GM12875 (cell line): ENCODE data around the gene KCNMA1.

Experiments
- H3K4me3 ChIP-seq: one replicate; pipeline ENCODE4 v1.5.1; 2011; ENCODE audit warnings: low read depth, low read length, control low read depth
- TF ChIP-seq, protein P1 (sequence below): IDR thresholded peaks from 2 replicates; pipeline ENCODE4 v1.5.1; 2011; ENCODE audit warnings: low read depth, mild to moderate bottlenecking, control low read depth, inconsistent platforms, low read length, moderate library complexity, borderline replicate concordance; ENCODE audit not compliant: insufficient read depth

Gene KCNMA1

DNA sequence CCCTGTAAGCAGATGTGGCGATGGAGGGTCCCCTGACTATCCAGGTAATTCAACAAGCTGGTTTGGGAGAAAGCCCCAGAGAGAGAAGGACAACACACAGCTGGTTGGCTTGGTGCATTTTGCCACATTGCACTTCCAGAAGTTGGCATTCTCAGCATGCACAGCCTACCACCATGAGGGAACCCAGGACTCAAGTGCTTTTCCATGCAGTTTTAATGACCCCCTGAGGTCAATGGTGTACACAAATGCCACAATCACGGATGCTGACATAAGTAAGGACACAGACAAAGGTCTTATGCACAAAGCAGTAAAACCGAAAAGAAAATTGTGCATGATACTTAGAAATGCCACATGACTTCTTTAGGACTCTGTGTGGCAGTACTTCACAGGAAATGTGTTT, 645.1 kb downstream of the KCNMA1 start:
- no peak overlapping the region for H3K4me3 ChIP-seq
- TF ChIP-seq, protein P1, sequence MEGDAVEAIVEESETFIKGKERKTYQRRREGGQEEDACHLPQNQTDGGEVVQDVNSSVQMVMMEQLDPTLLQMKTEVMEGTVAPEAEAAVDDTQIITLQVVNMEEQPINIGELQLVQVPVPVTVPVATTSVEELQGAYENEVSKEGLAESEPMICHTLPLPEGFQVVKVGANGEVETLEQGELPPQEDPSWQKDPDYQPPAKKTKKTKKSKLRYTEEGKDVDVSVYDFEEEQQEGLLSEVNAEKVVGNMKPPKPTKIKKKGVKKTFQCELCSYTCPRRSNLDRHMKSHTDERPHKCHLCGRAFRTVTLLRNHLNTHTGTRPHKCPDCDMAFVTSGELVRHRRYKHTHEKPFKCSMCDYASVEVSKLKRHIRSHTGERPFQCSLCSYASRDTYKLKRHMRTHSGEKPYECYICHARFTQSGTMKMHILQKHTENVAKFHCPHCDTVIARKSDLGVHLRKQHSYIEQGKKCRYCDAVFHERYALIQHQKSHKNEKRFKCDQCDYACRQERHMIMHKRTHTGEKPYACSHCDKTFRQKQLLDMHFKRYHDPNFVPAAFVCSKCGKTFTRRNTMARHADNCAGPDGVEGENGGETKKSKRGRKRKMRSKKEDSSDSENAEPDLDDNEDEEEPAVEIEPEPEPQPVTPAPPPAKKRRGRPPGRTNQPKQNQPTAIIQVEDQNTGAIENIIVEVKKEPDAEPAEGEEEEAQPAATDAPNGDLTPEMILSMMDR, result no peak

DNA sequence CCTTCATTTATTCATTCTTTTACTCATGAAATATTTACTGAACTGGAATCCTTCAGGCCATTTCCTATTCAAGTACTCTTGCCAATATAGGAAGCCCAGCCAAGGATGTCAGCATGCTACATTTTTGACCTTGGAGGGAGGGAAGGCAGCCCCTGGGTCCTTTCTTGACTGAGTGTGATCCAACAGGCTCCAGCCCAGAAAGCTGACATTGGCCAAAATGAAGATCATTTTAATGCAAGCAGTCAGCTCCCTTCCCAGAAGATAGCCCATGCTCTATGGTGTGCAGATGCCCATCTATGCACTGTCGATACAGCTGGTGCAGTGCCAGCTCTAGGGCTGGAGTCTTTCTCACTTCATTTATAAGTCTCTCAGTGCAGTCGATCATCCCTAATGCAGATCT, 646.0 kb downstream of the KCNMA1 start:
- H3K4me3 ChIP-seq, result no peak overlapping the region
- TF ChIP-seq, protein P1, result no peak

DNA sequence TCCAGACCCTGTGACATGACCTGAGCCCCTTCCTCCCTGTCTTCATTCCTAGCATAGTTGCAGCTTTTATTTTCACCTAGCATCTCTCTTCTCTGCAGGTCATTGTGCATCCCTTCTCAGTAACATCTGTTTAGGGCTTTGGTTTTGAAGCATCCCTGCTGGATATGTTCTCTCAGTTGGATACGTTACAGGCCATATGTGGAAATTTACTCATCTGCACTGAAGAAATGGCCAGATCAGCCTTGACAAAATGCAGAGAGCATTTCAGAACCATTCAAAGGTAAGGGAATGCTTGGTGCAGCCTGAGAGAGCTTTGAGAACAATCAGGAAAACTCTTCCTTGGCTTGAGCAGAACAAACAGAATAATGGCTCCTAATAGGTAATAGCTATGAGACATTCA, 647.0 kb downstream of the KCNMA1 start:
- no peak overlapping the region for H3K4me3 ChIP-seq
- TF ChIP-seq, protein P1, result no peak

DNA sequence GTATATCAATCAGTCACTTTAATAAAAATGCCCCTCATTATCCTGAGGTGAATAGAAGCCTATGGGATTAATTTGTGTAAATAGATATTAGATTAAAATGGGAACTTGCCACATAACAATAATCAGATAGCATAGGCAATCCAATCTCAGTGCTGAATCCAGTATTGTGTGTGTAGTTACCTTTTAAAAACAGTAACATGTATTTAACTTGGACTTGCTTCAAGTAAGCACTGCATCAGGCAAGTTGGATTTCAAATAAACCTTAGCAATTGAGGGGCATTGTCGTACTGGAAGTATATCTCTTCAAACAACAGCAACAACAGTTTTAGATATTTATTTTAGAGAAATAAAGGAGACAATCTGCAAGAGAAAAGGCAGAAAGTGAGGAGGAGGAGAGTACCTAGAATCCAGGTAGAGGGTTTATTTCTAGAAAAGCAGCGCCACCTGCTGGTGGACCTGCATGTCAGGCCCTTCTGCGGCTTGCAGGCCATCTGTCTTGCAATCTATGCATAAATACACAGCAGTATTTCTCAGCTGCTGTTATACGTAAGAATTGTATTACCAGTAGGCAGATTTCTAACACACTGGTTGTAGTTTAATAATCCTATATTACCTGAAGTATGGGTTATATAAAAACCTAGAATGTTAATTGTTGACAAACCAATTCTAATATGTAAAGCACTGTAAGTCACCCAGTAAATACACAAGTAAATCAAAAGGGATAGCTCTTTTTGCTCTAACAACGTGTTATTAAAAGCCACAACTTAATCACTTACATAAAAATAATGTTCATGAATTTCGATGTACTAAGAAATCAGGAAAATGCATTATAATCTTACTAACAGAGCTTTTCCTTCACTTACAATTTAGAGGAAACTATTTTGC, 652.8 kb downstream of the KCNMA1 start:
- H3K4me3 ChIP-seq, result no peak overlapping the region
- TF ChIP-seq, protein P1, result peak; percentile 80

DNA sequence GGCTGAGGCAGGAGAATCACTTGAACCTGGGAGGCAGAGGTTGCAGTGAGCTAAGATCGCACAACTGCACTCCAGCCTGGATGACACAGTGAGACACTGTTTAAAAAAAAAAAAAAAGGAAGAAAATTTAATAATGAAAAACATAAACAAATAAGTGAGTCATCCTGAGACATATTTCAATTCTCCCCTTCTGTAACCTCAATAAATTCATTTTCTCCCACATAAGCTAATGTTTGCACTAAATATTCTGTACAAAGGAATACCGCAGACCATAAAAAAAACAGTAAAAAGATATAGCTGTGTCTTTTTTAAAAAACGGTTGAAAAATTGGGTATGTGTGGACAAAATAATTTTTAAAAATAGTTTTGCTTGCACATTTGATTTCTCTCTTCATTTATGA, 654.0 kb downstream of the KCNMA1 start:
- no peak overlapping the region for H3K4me3 ChIP-seq
- TF ChIP-seq, protein P1, result no peak

DNA sequence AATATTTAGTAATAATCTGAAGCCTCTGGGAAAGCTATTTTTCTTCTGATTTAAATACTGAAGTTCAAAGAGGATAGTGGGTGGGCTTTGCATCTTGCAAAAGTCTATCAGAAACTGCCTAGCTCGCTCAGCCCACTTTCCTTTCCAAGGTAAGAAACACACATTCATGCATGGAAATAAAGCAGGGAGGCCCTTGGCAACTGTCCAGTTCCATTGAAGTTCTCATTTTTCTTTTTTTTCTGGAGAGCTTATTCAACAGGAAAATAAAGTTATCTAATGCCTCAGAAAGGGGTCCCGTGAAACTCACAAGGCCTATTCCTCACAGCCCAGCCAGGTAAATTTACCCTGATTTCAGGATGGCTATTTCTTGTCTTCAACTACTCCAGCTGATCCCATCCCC, 654.9 kb downstream of the KCNMA1 start:
- H3K4me3 ChIP-seq, result no peak overlapping the region
- TF ChIP-seq, protein P1, result no peak

DNA sequence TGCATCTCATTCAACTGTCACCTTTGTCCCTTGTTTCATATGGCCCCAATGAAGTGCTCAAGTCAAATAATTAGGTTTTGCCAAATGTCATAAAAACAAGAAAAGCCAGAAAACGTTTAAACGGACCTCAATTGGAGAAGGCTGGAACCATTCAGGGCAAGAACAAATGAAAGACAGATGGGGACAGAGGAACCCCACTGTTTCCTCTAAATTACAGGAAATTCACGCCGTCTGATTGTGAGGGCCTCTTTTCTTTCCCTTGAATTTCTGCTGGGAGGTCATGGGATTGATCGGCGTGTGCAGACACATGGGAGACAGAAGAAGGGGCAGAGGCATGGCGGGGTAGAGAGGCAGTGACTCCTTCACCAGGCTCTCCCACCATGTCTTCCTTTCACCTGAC, 656.4 kb downstream of the KCNMA1 start:
- TF ChIP-seq, protein P1, result no peak
- no peak overlapping the region for H3K4me3 ChIP-seq
